SKM-1 treated with dmso at 0.1 percent for 144 hours (cell line): Measurements from ENCODE around the gene CTNNA1.
"Not testable (repeated sequence)": the region's sequence is repeated elsewhere in the genome, so short reads cannot be mapped to it uniquely, and the experiment has no call there.

Experiments
- DNase-seq: peaks from one replicate; lab custom pipeline; 2025; ENCODE audit not compliant: unreplicated experiment; lab: John Stamatoyannopoulos, UW

CTNNA1 gene

DNA sequence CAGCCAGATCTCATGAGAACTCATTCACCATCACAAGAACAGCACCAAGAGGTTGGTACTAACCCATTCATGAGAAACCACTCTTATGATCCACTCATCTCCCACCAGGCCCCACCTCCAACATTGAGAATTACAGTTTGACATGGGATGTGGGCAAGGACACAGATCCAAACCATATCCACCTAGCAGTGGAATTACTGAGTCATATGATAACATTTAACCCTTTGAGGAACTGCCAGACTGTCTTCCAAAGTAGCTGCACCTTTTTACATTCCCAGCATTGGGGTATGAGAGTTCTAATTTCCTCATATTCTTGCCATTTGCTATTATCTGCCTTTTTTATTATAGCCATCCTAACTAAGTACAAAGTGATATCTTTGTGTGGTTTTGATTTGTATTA, 51.9 kb downstream of the CTNNA1 start:
- DNase-seq: no peak

DNA sequence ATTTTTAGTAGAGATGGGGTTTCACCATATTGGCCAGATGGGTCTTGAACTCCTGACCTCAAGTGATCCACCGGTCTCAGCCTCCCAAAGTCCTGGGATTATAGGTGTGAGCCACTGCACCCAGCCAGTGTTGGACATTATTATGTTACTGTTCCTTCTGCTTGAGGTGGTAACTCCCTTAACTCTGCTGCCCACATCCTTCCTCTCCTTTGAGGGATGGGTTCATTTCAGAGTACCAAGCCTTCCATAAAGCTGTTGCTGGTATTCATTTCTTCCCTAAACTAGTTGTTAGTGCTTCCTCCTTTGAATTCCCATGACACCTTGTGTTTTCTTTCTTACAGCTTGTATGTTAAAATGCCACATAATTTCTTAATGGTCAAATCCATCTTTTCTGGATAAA, 54.0 kb downstream of the CTNNA1 start:
- DNase-seq: peak; percentile 53

DNA sequence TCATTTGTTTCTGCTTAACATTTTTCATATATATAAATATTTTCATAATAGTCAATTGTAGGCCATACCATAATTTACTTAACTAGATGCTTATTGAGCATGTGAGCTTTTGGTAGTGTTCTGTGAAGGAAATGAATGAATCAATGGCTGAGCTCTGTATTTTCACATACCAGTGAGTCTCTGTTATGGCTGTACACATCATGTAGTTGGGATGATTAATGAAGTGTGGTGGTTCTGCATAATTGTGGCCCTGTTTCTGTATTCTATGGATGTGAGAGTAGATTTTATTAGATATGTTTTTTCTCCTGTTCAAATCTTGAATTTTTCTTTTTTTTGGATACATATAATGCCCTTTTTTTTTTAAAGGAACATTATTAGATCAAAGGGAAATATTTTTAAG, 56.2 kb downstream of the CTNNA1 start:
- DNase-seq: no peak

DNA sequence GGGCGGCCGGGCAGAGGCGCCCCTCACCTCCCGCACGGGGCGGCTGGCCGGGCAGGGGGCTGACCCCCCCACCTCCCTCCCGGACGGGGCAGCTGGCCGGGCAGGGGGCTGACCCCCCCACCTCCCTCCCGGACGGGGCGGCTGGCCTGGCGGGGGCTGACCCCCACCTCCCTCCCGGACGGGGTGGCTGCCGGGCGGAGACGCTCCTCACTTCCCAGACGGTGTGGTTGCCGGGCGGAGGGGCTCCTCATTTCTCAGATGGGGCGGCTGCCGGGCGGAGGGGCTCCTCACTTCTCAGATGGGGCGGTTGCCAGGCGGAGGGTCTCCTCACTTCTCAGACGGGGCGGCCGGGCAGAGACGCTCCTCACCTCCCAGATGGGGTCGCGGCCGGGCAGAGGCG, 57.6 kb downstream of the CTNNA1 start:
- DNase-seq: not testable (repeated sequence)

DNA sequence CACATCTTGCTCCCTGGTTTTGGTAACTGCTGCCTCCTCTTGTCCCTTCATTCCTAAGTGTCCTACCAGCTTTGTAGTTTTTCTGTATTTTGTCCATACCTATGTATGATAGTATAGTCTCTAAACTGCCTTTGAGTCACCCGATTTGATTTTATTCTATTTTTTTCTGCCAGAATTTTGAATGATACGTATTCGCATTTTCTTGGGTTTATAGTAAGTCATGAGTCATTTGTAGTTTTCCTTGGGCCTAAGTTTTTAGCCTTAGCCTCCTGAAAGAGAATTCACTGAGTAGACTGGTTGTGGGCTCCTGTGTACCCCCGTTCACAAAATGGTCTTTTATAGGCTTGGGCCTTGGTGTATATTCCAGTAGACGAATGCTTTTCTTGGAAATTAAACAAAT, 62.3 kb downstream of the CTNNA1 start:
- no peak for DNase-seq

DNA sequence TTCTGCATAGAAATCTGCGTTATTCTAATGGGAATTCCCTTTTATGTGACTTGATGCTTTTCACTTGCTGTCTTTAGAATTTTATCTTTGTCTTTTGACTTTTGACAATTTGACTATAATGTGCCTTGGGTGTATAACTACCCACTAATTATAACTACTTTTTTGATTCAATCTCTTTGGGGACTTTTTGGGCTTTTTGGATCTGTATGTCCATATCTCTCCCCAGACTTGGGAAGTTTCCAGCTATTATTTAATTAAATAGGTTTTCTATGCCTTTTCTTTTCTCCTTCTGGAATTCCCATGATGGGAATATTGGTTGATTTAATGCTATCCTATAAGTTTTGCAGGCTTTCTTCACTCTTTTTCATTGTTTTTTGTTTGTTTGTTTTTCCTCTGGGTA, 64.0 kb downstream of the CTNNA1 start:
- no peak for DNase-seq

DNA sequence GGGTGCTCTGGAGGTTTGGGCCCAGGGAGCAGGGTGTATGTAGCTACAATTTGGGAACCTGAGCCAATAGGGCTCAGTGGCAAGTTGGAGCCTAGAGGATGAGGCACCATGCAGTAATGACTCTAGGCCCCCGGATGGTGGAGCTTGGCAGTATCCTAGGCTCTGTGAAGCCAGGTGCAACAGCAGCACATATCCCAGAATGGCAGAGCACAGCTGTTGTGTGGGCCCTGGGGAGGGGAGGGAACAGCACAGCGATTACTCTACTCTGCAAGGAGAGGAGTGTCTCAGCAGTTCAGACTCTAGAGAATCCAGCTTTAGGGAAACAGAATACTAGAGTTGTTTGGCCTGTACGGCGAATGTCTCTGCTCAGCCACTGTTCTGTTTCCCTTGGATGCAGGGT, 65.9 kb downstream of the CTNNA1 start:
- no peak for DNase-seq

DNA sequence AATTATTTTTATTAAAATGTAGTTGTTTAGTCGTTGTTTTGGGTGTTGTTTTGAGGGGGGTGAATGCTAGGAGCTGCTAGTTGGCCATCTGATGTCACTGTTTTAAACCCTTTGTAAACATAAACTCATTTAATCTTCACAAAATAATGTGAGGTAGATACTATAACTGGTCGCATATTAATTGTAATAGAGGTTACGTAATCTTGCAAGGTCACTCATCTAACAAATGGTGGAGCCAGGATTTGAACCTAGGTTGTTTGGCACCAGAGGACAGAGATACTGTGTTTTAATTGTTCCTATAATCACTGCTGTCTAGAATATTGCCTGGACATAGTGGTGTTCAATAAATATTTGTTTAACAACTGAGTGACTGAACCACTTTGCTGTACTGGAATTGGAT, 67.5 kb downstream of the CTNNA1 start:
- DNase-seq: no peak

DNA sequence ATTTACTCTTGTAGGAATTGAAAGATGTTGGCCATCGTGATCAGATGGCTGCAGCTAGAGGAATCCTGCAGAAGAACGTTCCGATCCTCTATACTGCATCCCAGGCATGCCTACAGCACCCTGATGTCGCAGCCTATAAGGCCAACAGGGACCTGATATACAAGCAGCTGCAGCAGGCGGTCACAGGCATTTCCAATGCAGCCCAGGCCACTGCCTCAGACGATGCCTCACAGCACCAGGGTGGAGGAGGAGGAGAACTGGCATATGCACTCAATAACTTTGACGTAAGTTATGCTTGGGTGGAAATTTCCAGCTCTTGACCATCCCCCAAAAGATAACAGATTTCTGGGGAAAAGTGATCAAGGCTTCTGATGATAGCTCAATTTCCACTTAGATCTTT, 71.3 kb downstream of the CTNNA1 start:
- DNase-seq: no peak

DNA sequence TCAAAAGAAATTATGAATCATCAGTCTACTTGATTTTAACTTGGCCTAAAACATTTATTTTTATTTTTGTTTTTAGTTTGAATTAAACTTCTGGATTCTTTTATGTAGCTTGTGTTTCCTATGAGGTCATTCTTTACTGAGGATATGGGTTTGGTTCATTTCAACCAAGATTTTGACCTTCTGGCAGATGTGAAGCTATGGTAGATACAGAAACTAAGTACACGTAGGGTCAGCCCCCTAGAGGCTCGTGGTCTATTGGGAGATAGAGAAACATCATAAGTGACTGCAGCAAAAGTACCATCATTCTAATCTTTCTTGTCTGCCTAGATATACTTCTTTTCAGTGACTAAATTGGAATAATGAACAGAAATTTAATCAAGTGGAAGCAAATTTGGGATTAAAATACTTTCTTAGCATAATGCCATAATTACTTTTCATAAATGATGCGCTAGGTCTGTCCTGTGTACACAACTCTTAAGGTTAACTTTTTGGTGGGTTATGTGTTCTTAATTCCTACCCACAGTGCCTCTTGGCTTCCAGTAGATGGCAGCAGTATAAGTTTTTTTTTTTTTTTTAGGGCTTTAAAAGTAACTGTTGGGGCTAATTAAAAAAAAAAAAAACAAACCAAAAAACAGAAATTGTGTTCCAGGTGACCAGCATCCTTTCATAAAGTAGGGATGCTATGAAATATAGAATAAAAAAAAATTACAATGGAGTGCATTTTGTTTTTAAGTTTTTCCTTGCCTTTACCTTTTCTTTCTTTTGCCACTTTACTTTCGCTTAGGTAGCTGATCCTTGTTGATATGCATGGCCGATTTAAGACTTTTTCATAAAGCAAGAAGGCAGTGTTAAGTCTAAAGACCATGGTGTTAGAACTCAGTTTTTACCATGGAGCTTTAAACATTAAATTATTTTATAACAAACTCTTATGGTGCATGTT, 72.0 kb downstream of the CTNNA1 start:
- peak; percentile 7 for DNase-seq

DNA sequence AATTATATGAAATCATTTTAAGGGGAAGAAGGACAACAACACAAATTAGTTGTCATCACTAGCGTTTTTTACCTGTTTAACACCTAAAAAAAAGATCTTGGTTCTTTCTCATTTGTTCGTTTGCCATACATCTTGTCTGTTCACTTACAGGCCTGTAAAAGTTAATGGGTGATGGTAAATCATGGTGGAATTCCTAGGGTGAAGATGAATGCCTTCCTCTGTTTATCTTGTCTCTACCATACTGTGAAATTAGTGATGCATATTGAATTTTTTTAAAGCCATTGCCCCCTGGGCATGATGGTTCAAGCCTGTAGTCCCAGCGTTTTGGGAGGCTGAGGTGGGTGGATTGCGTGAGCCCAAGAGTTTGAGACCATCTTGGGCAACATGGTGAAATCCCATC, 75.3 kb downstream of the CTNNA1 start:
- DNase-seq: no peak

DNA sequence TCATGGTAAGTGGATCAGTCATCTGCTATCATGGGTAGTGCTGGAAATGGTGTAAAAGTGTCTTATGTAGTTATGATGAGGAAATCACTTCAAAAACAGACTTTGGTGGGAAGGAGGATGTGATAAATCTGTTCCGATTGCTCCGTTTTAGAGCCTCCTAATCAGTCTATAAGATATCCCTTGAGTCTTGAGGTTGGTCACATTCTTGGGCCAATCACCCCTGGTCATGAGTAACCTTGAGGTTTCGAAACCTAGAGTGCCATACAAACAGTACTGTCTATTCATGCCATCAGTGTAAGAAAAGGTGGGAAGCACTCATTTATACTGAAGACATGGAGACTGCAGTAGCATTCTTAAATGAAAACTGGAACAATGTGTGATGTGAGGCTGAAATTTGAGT, 76.1 kb downstream of the CTNNA1 start:
- no peak for DNase-seq

DNA sequence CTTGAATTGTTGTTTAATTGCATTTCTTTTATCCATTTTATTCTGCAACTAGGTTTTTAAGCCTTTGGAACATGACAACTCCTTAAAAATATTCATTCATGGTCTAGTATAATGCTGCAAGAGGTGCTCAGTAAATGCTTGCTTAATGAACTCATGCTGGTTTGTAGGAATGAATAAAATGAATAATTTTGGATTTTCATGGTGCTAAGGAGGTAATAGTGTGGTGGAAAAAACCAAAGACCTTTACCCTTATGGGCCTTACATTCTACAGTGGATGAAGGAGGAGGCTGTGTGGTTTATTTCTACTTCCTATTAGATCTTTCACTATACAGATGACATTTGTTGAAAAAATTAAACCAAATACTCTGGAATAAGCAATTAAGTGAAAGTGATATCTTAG, 78.5 kb downstream of the CTNNA1 start:
- DNase-seq: no peak

DNA sequence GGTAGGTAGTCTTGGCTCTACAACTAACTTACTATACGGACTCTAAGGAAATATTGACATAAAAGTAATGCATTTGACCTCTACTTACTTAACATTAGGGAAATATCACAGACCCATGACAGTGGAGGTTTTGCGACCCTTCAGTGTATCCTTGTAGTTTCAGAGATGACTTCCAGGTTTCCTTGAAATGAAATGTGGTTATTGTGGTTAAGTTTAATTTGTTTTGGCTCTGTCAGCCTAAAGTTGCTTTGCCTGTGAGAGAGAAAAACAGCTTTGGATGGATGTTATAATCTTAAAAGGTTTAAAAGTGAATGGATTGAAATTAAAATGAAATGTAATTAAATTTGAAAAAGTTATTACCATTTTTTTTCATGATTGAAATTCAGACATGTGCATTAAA, 79.0 kb downstream of the CTNNA1 start:
- no peak for DNase-seq

DNA sequence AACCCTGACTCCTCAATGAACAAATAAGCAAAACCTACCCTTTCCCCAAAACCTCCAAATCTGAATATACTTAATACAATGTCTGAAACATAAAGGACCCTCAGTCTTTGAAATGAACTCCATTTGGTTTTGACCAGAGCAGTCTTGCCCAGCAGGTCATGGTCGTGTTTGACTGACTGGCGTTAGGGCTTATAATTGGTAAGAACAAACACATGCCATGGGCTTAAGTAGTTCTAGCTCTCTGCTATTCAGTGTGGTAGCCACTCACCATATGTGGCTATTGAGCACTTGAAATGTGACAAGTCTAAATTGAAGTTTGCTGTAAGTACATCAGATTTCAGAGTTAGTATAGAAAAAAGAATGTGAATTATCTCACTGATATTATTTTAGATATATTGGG, 79.9 kb downstream of the CTNNA1 start:
- no peak for DNase-seq

DNA sequence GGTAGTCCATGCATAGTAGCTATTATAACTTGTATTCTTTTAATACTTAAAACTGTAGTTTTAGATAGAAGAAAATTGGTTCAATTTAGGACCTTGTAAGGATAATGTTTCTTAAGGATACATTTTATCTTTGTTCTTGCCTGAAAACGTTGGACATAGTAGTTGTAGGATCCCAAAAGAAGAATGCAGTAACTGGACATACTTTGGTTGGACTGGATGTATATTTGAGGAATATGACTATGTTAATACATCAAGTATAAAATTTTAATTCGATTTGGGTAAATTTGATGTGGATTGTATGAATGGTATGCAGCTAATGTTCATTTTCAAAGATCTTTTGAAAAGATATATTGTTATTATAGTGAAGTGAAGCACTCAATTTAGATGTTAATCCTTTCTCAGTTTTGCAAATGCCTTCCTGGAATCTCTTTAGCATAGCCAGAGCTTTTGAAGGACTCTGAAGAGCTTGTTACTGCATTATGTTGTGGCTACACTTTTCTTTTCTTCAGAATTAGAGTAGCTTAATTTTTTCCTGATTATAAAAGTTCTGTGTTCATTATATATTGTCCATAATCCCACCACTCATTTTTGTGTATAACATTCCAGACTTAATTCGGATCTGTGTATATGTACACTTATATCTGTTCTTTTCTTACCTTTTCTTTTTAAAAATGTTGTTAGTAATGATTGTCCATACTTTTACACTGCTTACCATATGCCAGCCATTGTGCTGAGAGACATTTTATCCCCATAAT, 80.7 kb downstream of the CTNNA1 start:
- no peak for DNase-seq

DNA sequence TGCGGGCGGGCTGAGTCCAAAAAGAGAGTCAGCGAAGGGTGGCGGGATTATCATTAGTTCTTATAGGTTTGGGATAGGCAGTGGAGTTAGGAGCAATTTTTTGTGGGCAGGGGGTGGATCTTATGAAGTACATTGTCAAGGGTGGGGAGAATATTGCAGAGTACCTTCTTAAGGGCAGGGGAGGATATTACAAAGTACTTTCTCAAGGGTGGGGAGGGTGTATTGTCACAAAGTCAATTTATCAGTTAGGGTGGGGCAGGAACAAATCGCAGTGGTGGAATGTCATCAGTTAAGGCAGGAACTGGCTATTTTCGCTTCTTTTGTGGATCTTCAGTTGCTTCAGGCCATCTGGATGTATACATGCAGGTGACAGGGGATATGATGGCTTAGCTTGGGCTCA, 81.6 kb downstream of the CTNNA1 start:
- not testable (repeated sequence) for DNase-seq

DNA sequence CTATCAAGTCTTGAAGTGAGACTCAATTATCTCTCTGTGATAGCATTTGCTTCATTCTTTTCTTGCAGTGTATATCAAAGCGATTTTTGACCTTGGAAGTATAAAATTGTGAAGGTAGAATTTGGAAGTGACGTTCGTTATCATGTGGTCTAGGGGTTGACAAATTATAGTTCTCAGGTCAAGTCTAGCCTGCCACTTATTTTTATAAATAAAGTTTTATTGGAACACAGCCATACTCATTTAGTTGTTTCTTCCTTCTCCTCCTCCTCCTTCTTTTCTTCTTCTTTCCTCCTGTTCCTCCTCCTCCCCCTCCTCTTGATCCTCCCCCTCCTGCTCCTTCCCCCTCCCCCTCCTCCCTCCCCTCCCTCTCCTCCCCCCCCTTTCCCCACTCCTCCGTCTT, 83.9 kb downstream of the CTNNA1 start:
- no peak for DNase-seq

DNA sequence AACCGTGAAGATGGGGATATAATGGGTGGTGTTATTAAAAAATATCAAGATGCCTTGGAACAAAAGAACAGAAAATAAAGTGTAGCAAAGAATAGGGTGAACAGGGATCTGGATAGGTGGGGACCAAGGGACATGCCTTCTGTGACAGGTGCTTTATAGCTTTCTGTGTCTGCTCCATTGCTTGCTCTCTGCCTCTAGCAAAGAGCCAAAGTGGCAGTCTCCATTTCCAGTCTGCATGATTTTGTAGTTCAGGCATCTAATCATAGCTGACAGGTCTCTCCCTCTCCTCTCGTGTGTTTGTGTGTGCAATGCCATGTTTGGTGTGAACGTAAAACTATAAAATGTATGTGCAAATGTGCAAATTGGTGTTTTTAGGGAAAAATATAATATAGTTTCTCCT, 86.9 kb downstream of the CTNNA1 start:
- DNase-seq: no peak

DNA sequence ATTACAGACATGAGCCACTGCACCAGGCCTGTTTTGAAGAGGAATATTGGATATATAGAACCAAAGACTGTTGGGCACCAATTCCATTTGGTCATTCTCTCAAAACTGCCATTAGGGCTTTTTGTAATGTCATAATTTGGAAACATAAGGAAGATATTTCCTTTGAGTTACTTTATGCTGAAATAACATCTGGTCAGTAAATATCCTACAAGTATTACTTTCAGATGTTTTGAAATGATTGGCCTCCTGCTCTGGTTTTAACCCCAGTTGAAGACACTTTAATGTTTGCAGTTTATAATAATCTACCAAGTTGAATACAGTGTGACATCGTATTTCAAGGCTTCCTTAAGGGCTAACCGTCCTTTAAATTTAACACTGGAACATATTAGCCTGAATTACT, 88.3 kb downstream of the CTNNA1 start:
- DNase-seq: no peak

DNA sequence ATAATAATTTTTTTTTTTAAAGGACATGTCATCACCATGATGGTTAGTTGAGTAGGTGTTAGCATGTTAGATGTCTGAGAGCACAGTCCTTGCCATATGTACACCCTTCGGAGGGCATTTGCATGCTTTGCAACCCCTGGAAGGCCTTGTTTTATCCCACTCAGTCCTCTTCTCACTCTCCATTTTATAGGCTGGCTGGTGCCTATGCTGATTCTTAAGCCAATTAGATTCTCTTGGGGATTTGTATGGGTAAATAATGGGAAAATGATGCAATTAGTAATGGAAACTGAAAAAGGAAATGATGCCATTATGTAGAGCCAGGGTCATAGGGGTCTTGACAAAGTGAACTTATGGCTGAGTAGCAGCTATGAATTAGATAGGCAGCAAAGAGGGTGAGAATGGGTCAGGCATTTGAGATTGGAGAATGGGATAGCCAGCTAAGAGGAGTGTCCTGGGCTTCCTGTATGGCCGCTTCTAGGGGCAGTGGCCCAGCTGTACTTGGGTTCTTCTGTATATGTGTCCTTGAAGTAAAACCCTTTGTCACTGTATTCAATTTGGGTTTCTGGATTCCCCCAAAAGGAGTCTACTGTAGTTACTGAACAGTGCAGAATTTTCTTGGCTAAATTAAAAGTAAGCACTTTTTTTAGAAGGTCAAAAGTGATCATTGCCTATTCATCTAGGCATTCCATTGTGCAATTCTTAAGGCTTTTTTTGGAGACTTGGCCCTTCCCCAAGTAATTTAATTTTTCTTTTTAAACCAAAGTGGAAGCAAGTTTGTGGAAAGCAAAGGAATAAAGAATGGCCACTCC, 90.3 kb downstream of the CTNNA1 start:
- no peak for DNase-seq

DNA sequence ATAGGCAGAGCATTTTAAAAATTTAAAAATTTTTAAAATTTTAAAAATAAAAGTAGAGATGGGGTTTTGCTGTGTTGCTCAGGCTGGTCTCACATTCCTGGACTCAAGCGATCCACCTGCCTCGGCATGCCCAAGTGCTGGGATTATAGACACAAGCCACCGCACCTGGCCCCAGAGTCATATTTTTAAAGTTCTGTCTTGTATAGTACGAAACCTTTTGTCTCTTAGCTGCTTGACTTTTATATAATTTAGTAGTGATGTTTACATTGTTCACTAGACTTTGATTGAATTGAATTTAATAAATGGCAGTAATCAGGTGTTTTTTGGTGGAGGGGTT, 90.9 kb downstream of the CTNNA1 start:
- DNase-seq: no peak
